Measurements from ENCODE around the gene DBT.

DNA sequence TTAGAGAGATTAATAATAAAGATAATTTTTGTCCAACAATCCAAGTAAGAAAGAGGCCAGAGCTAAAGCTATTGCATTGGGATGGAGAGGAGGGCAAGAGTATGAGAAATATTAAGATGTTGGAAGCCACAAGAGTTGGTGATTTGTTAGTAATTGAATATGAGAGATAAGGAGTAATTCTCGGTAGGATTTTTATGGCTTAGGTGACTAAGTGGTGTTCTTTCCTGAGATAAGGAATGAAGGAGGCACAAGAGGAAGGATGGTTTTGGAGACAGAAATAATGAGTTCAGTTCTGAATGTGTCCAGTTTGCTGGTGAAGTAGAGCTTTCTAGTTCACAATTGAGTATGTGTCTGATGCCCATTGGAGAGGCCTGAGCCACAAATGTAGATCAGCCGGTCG lies 107.3 kb downstream of the DBT start:
- TF ChIP-seq, protein P1, sequence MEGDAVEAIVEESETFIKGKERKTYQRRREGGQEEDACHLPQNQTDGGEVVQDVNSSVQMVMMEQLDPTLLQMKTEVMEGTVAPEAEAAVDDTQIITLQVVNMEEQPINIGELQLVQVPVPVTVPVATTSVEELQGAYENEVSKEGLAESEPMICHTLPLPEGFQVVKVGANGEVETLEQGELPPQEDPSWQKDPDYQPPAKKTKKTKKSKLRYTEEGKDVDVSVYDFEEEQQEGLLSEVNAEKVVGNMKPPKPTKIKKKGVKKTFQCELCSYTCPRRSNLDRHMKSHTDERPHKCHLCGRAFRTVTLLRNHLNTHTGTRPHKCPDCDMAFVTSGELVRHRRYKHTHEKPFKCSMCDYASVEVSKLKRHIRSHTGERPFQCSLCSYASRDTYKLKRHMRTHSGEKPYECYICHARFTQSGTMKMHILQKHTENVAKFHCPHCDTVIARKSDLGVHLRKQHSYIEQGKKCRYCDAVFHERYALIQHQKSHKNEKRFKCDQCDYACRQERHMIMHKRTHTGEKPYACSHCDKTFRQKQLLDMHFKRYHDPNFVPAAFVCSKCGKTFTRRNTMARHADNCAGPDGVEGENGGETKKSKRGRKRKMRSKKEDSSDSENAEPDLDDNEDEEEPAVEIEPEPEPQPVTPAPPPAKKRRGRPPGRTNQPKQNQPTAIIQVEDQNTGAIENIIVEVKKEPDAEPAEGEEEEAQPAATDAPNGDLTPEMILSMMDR (conservative IDR thresholded peaks at IDR 0.05; ENCODE audit: low read depth, low read length): no peak
- no peak for TF ChIP-seq EZH2 (IDR thresholded peaks at IDR 0.05; ENCODE audit: borderline replicate concordance, low read depth, low read length, poor library complexity, severe bottlenecking)
